ENCODE results near the gene TRPV3. TPM values are rescaled to one million over a fixed set of nuclear protein-coding genes. Genes with fewer than 3 reads are reported as not detected.

The TRPV3 gene
- total RNA-seq, 2 experiments from 2014 or later: 0.25 to 0.56 TPM

DNA sequence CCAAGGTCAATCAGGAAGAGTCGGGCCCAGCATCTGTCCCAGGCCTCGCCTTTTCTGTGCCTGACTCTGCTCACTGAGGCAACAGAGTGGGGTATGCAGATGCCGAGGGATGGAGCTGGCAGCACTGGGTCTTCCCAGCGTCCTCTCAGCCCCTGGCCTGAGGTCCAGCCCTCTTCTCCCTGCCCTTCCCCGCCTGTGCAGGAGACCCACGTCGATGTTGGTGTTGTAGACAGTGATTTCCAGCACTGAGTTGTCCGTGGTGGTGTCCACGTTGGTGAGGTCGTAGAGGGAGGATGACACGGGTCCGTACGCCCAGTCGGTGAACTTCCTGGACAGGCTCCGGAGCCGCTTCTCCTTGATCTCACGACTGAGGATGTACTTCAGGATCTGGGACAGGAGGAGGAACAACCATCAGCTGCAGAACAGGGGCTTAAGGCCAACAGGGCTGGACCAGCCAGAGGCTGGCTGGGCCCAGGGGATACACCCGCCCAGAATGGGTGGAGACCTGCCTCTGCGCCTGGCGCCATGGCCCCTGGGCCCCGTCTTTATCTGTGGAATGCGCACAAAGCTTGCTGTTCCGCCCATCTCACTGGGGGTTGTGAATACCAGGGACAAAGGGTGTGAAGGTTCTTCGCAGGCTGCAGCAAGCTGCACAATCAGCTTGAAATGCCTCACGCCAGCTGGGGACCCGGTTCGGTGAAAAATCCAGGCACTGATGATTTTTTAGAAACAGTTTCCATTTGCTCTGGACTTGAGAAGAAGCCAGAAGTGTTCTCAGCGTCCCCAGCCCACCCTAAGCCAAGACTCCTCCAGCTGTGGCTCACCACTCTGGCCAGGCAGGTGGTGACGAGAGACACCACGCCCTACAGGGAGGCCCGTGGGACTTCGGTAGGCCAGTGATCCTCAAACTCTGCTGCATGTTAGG is 27.5 kb downstream of the TRPV3 start:
- Mint-ChIP-seq H3K27me3 (peaks cover 5% of the 10 kb centered on the region), H3K9me3 (no peaks in the 10 kb centered on the region), H3K4me1 (ENCODE audit: low read depth) (no peaks in the 10 kb centered on the region), H3K27ac (no peak overlapping the region), H3K4me3 (no peak overlapping the region), H3K36me3 (ENCODE audit: low read depth) (no peaks in the 10 kb centered on the region)
- ATAC-seq (ENCODE audit: poor library complexity) (no peak), DNase-seq (no peak)
- H3K36me3 ChIP-seq (ENCODE audit: insufficient read depth, low read length): no peaks in the 10 kb centered on the region
- intact Hi-C loops (cut with DNase I, micrococcal nuclease): no loop called here
- no peak overlapping the region for H3K27ac ChIP-seq (ENCODE audit: low read depth in 1 of 2, low read length in 2 of 2)
- H3K4me1 ChIP-seq (ENCODE audit: insufficient read depth, low read length): peaks cover 8% of the 10 kb centered on the region
- no peak overlapping the region for H3K4me3 ChIP-seq (ENCODE audit: low read length)
- peaks cover 0 to 12% of the 10 kb centered on the region in 2 experiments for H3K9me3 ChIP-seq (ENCODE audit: control insufficient read depth in 1 of 2, insufficient read depth in 1 of 2, low read length in 2 of 2)
- H3K27me3 ChIP-seq (ENCODE audit: control insufficient read depth in 1 of 2, insufficient read depth in 2 of 2, low read length in 2 of 2): no peaks in the 10 kb centered on the region
- ChIA-PET CTCF (no interaction called here), POLR2A (no interaction called here)
- TF ChIP-seq, protein P1, sequence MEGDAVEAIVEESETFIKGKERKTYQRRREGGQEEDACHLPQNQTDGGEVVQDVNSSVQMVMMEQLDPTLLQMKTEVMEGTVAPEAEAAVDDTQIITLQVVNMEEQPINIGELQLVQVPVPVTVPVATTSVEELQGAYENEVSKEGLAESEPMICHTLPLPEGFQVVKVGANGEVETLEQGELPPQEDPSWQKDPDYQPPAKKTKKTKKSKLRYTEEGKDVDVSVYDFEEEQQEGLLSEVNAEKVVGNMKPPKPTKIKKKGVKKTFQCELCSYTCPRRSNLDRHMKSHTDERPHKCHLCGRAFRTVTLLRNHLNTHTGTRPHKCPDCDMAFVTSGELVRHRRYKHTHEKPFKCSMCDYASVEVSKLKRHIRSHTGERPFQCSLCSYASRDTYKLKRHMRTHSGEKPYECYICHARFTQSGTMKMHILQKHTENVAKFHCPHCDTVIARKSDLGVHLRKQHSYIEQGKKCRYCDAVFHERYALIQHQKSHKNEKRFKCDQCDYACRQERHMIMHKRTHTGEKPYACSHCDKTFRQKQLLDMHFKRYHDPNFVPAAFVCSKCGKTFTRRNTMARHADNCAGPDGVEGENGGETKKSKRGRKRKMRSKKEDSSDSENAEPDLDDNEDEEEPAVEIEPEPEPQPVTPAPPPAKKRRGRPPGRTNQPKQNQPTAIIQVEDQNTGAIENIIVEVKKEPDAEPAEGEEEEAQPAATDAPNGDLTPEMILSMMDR (IDR thresholded peaks at IDR 0.05): no peak

DNA sequence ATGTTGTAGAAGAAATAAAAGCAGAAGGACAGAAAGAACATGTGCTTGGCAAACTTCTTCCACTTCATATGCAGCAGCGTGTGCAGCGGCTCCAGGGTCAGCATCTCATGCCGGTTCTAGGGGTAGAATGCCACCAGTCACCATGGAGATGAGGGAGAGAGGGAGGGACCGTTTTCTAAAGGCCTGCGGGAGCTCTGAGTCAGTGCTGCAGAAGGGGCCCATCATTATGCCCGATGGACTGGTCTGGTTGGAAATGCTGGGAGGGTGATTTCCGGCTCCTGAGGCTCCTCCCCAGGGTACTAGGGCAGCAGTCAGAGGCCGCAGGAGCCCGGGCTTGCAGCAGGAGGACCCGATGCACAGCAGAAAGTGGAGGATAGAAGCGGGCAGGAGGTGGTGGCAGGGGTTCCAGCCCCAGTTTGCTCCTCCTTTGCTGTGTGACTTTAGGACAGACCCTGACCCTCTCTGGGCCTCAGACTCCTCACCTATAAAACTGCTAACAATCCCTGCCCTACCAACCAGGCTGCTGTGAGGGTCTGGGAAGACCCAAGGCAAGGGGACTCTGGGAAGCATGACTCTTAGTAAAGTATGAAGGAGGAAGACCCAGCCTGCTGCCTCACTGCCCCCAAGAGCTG is 28.6 kb downstream of the TRPV3 start:
- Mint-ChIP-seq H3K36me3 (ENCODE audit: low read depth) (no peaks in the 10 kb centered on the region), H3K27ac (no peak overlapping the region), H3K27me3 (peaks cover 5% of the 10 kb centered on the region), H3K4me1 (ENCODE audit: low read depth) (no peaks in the 10 kb centered on the region), H3K9me3 (no peaks in the 10 kb centered on the region), H3K4me3 (no peak overlapping the region)
- Histone ChIP-seq H3K36me3 (ENCODE audit: insufficient read depth, low read length) (no peaks in the 10 kb centered on the region), H3K27me3 (ENCODE audit: control insufficient read depth in 1 of 2, insufficient read depth in 2 of 2, low read length in 2 of 2) (no peaks in the 10 kb centered on the region), H3K4me1 (ENCODE audit: insufficient read depth, low read length) (no peaks in the 10 kb centered on the region), H3K27ac (ENCODE audit: low read depth in 1 of 2, low read length in 2 of 2) (no peak overlapping the region), H3K4me3 (ENCODE audit: low read length) (no peak overlapping the region), H3K9me3 (ENCODE audit: control insufficient read depth in 1 of 2, insufficient read depth in 1 of 2, low read length in 2 of 2) (peaks cover 0 to 7% of the 10 kb centered on the region in 2 experiments)
- intact Hi-C loops (cut with DNase I, micrococcal nuclease): no loop called here
- ATAC-seq (ENCODE audit: poor library complexity) (no peak), DNase-seq (no peak)
- TF ChIP-seq, protein P1 (IDR thresholded peaks at IDR 0.05): no peak
- ChIA-PET POLR2A (no interaction called here), CTCF (no interaction called here)

DNA sequence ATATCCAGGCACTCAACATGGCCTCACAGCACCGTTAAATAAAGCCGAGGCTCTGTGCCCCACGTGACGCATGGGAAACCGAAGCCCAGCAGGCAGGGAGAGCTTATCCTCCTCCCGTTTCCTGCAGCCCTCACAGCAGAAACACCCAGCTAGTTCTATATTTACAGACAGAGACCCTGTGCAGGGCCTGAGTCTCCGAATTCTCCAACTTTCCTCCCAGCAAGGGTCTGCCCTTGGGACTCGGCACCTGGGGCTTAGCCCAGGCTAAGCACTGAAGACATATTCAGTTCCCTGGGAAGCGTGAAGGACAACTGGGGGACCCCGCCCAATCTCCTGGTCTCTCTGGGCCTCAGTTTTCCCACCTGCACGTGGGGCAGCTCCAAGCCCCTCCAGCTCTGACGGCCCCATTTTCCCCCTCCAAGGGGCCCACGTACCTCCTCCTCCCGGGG is 29.2 kb downstream of the TRPV3 start:
- Histone ChIP-seq H3K27ac (ENCODE audit: low read depth in 1 of 2, low read length in 2 of 2) (no peak overlapping the region), H3K36me3 (ENCODE audit: insufficient read depth, low read length) (no peaks in the 10 kb centered on the region), H3K4me3 (ENCODE audit: low read length) (no peak overlapping the region), H3K27me3 (ENCODE audit: control insufficient read depth in 1 of 2, insufficient read depth in 2 of 2, low read length in 2 of 2) (no peaks in the 10 kb centered on the region), H3K4me1 (ENCODE audit: insufficient read depth, low read length) (no peaks in the 10 kb centered on the region), H3K9me3 (ENCODE audit: control insufficient read depth in 1 of 2, insufficient read depth in 1 of 2, low read length in 2 of 2) (peaks cover 0 to 7% of the 10 kb centered on the region in 2 experiments)
- TF ChIP-seq, protein P1 (IDR thresholded peaks at IDR 0.05): no peak
- intact Hi-C loops (cut with DNase I, micrococcal nuclease): no loop called here
- DNase-seq (no peak), ATAC-seq (ENCODE audit: poor library complexity) (no peak)
- POLR2A ChIA-PET: no interaction called here
- H3K27me3 Mint-ChIP-seq: peaks cover 5% of the 10 kb centered on the region
- H3K4me1 Mint-ChIP-seq (ENCODE audit: low read depth): no peaks in the 10 kb centered on the region
- no peak overlapping the region for H3K4me3 Mint-ChIP-seq
- CTCF ChIA-PET: no interaction called here
- no peaks in the 10 kb centered on the region for H3K9me3 Mint-ChIP-seq
- H3K27ac Mint-ChIP-seq: no peak overlapping the region
- no peaks in the 10 kb centered on the region for H3K36me3 Mint-ChIP-seq (ENCODE audit: low read depth)
